ENCODE data around the gene RNPC3. TPM values are rescaled to one million over a fixed set of nuclear protein-coding genes. Genes with fewer than 3 reads are reported as not detected.

Gene RNPC3
- 10 to 100 TPM; 18.8 to 19.0 TPM for total RNA-seq

GRCh38 chr1:103525607-103526507 lies at the start of gene RNPC3:
RNPC3 (plus strand) TSS chr1:103525699; CDS start chr1:103526071, 372 bp downstream.
- no peaks in the 10 kb centered on the region for H3K4me1 ChIP-seq
- intact Hi-C loops (cut with DNase I), result no loop called here
- peak; percentile 90 for DNase-seq

GRCh38 chr1:103477101-103477500 lies 48.4 kb upstream of the RNPC3 start:
- TF ChIP-seq CTCF (IDR thresholded peaks at IDR 0.05), result no peak
- H3K36me3 ChIP-seq, result no peaks in the 10 kb centered on the region
- no peak for DNase-seq
- no peak overlapping the region for H3K4me3 ChIP-seq
- no peaks in the 10 kb centered on the region for H3K4me1 ChIP-seq
- H3K9me3 ChIP-seq, result no peaks in the 10 kb centered on the region
- intact Hi-C loops (cut with DNase I), result no loop called here
- no peak overlapping the region for H3K9ac ChIP-seq (ENCODE audit: low read depth in 2 of 2, low read length in 2 of 2)
- H3K27ac ChIP-seq, result no peak overlapping the region
- H3K27me3 ChIP-seq, result no peaks in the 10 kb centered on the region

More at GRCh38 chr1:103525607-103526507, at the start of gene RNPC3:
- no peak for TF ChIP-seq CTCF (IDR thresholded peaks at IDR 0.05)
- peak within 1 kb of the TSS; percentile 85 to 96 for H3K9ac ChIP-seq (ENCODE audit: low read depth in 2 of 2, low read length in 2 of 2)
- H3K27ac ChIP-seq, result peak within 1 kb of the TSS; percentile 98
- no peaks in the 10 kb centered on the region for H3K27me3 ChIP-seq
- H3K9me3 ChIP-seq, result no peaks in the 10 kb centered on the region
- no peaks in the 10 kb centered on the region for H3K36me3 ChIP-seq
- peak within 1 kb of the TSS; percentile 90 for H3K4me3 ChIP-seq

GRCh38 chr1:103489935-103490334 lies 35.6 kb upstream of the RNPC3 start:
- Histone ChIP-seq H3K36me3 (no peaks in the 10 kb centered on the region), H3K27ac (no peak overlapping the region), H3K27me3 (no peaks in the 10 kb centered on the region), H3K9me3 (no peaks in the 10 kb centered on the region), H3K4me3 (no peak overlapping the region), H3K9ac (ENCODE audit: low read depth in 2 of 2, low read length in 2 of 2) (no peak overlapping the region), H3K4me1 (no peaks in the 10 kb centered on the region)
- TF ChIP-seq CTCF (IDR thresholded peaks at IDR 0.05), result no peak
- intact Hi-C loops (cut with DNase I), result no loop called here
- no peak for DNase-seq

- no peak for TF ChIP-seq CTCF (IDR thresholded peaks at IDR 0.05)
- H3K36me3 ChIP-seq, result no peaks in the 10 kb centered on the region
These were observed 33.4 kb upstream of the RNPC3 start for GRCh38 chr1:103492003-103492625.

GRCh38 chr1:103496014-103496635 lies 29.4 kb upstream of the RNPC3 start:
- TF ChIP-seq CTCF (IDR thresholded peaks at IDR 0.05), result no peak
- DNase-seq, result no peak
- no peaks in the 10 kb centered on the region for H3K4me1 ChIP-seq
- no peak overlapping the region for H3K27ac ChIP-seq
- intact Hi-C loops (cut with DNase I), result no loop called here
- H3K9me3 ChIP-seq, result no peaks in the 10 kb centered on the region
- H3K4me3 ChIP-seq, result no peak overlapping the region
- no peaks in the 10 kb centered on the region for H3K27me3 ChIP-seq
- no peaks in the 10 kb centered on the region for H3K36me3 ChIP-seq
- H3K9ac ChIP-seq (ENCODE audit: low read depth in 2 of 2, low read length in 2 of 2), result no peak overlapping the region

More at GRCh38 chr1:103492003-103492625, 33.4 kb upstream of the RNPC3 start:
- intact Hi-C loops (cut with DNase I), result no loop called here
- Histone ChIP-seq H3K9ac (ENCODE audit: low read depth in 2 of 2, low read length in 2 of 2) (no peak overlapping the region), H3K9me3 (no peaks in the 10 kb centered on the region), H3K4me1 (no peaks in the 10 kb centered on the region), H3K4me3 (no peak overlapping the region), H3K27me3 (no peaks in the 10 kb centered on the region), H3K27ac (no peak overlapping the region)
- no peak for DNase-seq

Measured in colonic mucosa (tissue), 4 donors.